ENCODE data around the gene MRPL24. TPM values are rescaled to one million over a fixed set of nuclear protein-coding genes. Genes with fewer than 3 reads are reported as not detected.

The MRPL24 gene
- total and polyA plus RNA-seq, 10 of the 15 experiments (the other 5 are each of a cell fraction or from before 2014, with no cell fraction given), result 87.4 to 269 (median 134) TPM

DNA sequence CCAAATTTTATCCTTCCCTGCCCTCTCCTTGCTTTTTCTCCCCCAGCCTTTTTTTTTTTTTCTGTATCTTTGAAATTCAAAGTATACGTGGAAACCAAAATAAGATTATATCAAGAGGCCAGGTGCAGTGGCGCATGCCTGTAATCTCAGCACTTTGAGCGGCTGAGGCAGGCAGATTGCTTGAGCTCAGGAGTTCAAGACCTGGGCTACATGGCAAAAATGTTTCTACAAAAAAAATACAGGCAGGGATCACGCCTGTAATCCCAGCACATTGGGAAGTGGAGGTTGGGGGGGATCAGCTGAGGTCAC is 19.9 kb upstream of the MRPL24 start (continued):
- no peak for TF ChIP-seq ZBTB4 (CRISPR knock-in tag; IDR thresholded peaks at IDR 0.05)
- no peak for TF ChIP-seq FOS (IDR thresholded peaks at IDR 0.05; ENCODE audit: borderline replicate concordance, extremely low read depth, insufficient read length)
- no peak for TF ChIP-seq RAD51 (IDR thresholded peaks at IDR 0.05)
- TF ChIP-seq CREB1 (IDR thresholded peaks at IDR 0.05; ENCODE audit: low read depth), result no peak
- no peak for TF ChIP-seq POU2F2 (IDR thresholded peaks at IDR 0.05; ENCODE audit: borderline replicate concordance, low read depth, low read length)

- RAD21 ChIA-PET (ENCODE audit: unreplicated experiment), result no interaction called here
- no peak overlapping the region for H3K4me2 ChIP-seq (ENCODE audit: control insufficient read depth, insufficient read depth)
- no peak overlapping the region for H2AFZ ChIP-seq (ENCODE audit: control insufficient read depth, low read depth, low read length)
- no peaks in the 10 kb centered on the region for H3K9me3 ChIP-seq (replicated peaks; ENCODE audit: control insufficient read depth, insufficient read depth, low read length)
- DNase-seq (ENCODE audit: low read depth, low spot score) (no peak), FAIRE-seq (no peak), ATAC-seq (no peak)
- intact Hi-C loops (cut with micrococcal nuclease; ENCODE audit: unreplicated experiment) (no loop called here), in situ Hi-C loops (cut with MboI) (no loop called here)
- CTCF ChIA-PET, result interaction anchor here (1.2 kb wide), 1 partner anchor 34 kb away, joined by 4 read pairs; no protein-coding TSS in a partner anchor
- 56% methylated on average over 6 of the region's 6 CpGs for WGBS (ENCODE audit: insufficient coverage, insufficient replicate concordance, low lambda C conversion rate, missing lambda C conversion rate)
- no peaks in the 10 kb centered on the region for H3K27me3 ChIP-seq (replicated peaks in 1 of 2; ENCODE audit: control insufficient read depth in 2 of 2, insufficient read depth in 2 of 2, low read length in 1 of 2)
- no peaks in the 10 kb centered on the region for H3K36me3 ChIP-seq (ENCODE audit: control insufficient read depth in 2 of 2, insufficient read depth in 2 of 2, low read length in 1 of 2)
- BruUV-seq (replicated peaks), result no TSS peak
- H3K4me1 ChIP-seq (ENCODE audit: control insufficient read depth, insufficient read depth, low read length), result peaks cover 5% of the 10 kb centered on the region; the same call in 1 of the 2 replicates
- no peak overlapping the region for H3K4me3 ChIP-seq
- TF ChIP-seq EGR1 (IDR thresholded peaks at IDR 0.05; ENCODE audit: borderline replicate concordance in 1 of 2, low read depth in 2 of 2, low read length in 2 of 2) (no peak), ZSCAN29 (IDR thresholded peaks at IDR 0.05) (no peak), SUZ12 (IDR thresholded peaks at IDR 0.05; ENCODE audit: unreplicated experiment) (no peak), MAX (IDR thresholded peaks at IDR 0.05; ENCODE audit: low read depth, low read length) (no peak), MYC (IDR thresholded peaks at IDR 0.05; ENCODE audit: insufficient read depth, insufficient read length, insufficient replicate concordance, low read length, severe bottlenecking) (no peak), GATAD2B (conservative IDR thresholded peaks at IDR 0.05; ENCODE audit: low read depth) (no peak), EED (IDR thresholded peaks at IDR 0.05; ENCODE audit: low read depth) (no peak), NRF1 (conservative IDR thresholded peaks at IDR 0.05; ENCODE audit: low read depth, low read length) (no peak), CBX3 (IDR thresholded peaks at IDR 0.05; ENCODE audit: borderline replicate concordance, low read depth) (no peak), SP1 (IDR thresholded peaks at IDR 0.05; ENCODE audit: low read depth, low read length) (no peak)
- TF ChIP-seq, protein P1, sequence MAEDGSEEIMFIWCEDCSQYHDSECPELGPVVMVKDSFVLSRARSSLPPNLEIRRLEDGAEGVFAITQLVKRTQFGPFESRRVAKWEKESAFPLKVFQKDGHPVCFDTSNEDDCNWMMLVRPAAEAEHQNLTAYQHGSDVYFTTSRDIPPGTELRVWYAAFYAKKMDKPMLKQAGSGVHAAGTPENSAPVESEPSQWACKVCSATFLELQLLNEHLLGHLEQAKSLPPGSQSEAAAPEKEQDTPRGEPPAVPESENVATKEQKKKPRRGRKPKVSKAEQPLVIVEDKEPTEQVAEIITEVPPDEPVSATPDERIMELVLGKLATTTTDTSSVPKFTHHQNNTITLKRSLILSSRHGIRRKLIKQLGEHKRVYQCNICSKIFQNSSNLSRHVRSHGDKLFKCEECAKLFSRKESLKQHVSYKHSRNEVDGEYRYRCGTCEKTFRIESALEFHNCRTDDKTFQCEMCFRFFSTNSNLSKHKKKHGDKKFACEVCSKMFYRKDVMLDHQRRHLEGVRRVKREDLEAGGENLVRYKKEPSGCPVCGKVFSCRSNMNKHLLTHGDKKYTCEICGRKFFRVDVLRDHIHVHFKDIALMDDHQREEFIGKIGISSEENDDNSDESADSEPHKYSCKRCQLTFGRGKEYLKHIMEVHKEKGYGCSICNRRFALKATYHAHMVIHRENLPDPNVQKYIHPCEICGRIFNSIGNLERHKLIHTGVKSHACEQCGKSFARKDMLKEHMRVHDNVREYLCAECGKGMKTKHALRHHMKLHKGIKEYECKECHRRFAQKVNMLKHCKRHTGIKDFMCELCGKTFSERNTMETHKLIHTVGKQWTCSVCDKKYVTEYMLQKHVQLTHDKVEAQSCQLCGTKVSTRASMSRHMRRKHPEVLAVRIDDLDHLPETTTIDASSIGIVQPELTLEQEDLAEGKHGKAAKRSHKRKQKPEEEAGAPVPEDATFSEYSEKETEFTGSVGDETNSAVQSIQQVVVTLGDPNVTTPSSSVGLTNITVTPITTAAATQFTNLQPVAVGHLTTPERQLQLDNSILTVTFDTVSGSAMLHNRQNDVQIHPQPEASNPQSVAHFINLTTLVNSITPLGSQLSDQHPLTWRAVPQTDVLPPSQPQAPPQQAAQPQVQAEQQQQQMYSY (CRISPR knock-in tag; IDR thresholded peaks at IDR 0.05), result no peak
- H4K20me1 ChIP-seq (ENCODE audit: control insufficient read depth, insufficient read depth), result no peaks in the 10 kb centered on the region
- H3K9ac ChIP-seq (ENCODE audit: control insufficient read depth, insufficient read depth, low read length), result no peak overlapping the region
- H3K27ac ChIP-seq (ENCODE audit: control insufficient read depth, insufficient read depth), result no peak overlapping the region
- POLR2A ChIA-PET, result no interaction called here
- SMC1A ChIA-PET (ENCODE audit: uncharacterized antibody, unreplicated experiment), result interaction anchor here (0.6 to 1.3 kb wide), 2 partner anchors 8 to 32 kb away, joined by 3 to 4 read pairs; no protein-coding TSS in a partner anchor
- no peaks in the 10 kb centered on the region for H3K79me2 ChIP-seq (ENCODE audit: control insufficient read depth, insufficient read depth, low read length)
These were observed 19.4 kb upstream of the MRPL24 start for GRCh38 chr1:156760092-156760795.
